D721Med (cell line): Measurements from ENCODE around the gene FSIP1.

ENCODE experiments used
- DNase-seq: peaks from one replicate; pipeline ENCODE4 v3.0.0; 2011; ENCODE audit warnings: low spot score; ENCODE audit not compliant: insufficient read length
- FAIRE-seq: peaks from 2 replicates; lab custom pipeline; 2011; peaks lifted over from hg19 to GRCh38; lab: Jason Lieb, UNC
- CTCF ChIP-seq: IDR thresholded peaks from 2 replicates; pipeline ENCODE4 v1.5.1; 2012; ENCODE audit warnings: mild to moderate bottlenecking, control low read depth; ENCODE audit not compliant: insufficient read depth; ENCODE audit errors: missing control alignments

Gene FSIP1

GRCh38 chr15:39729500-39729899, 53.1 kb downstream of the FSIP1 start:
- DNase-seq = no peak
- FAIRE-seq = no peak
- TF ChIP-seq CTCF = no peak

- FAIRE-seq = no peak
- no peak for DNase-seq
- no peak for TF ChIP-seq CTCF
These were observed 53.8 kb downstream of the FSIP1 start for GRCh38 chr15:39728845-39729244.

- FAIRE-seq (no peak), DNase-seq (no peak)
- TF ChIP-seq CTCF = no peak
These were observed 60.7 kb downstream of the FSIP1 start for GRCh38 chr15:39721893-39722292.

GRCh38 chr15:39720621-39721611, 61.7 kb downstream of the FSIP1 start:
- FAIRE-seq = no peak
- TF ChIP-seq CTCF = no peak
- no peak for DNase-seq

GRCh38 chr15:39720081-39720480, 62.6 kb downstream of the FSIP1 start:
- FAIRE-seq = no peak
- DNase-seq = no peak
- TF ChIP-seq CTCF = no peak

GRCh38 chr15:39719109-39719508, 63.5 kb downstream of the FSIP1 start:
- FAIRE-seq (no peak), DNase-seq (no peak)

More at GRCh38 chr15:39719109-39719508, 63.5 kb downstream of the FSIP1 start:
- no peak for TF ChIP-seq CTCF
